ENCODE data around the gene HAAO. TPM values are rescaled to one million over a fixed set of nuclear protein-coding genes. Genes with fewer than 3 reads are reported as not detected.

HAAO gene
- total and polyA plus RNA-seq, 2 of the 8 experiments (the other 6 are each of a cell fraction or from before 2014, with no cell fraction given): 2.5 to 7.0 TPM

DNA sequence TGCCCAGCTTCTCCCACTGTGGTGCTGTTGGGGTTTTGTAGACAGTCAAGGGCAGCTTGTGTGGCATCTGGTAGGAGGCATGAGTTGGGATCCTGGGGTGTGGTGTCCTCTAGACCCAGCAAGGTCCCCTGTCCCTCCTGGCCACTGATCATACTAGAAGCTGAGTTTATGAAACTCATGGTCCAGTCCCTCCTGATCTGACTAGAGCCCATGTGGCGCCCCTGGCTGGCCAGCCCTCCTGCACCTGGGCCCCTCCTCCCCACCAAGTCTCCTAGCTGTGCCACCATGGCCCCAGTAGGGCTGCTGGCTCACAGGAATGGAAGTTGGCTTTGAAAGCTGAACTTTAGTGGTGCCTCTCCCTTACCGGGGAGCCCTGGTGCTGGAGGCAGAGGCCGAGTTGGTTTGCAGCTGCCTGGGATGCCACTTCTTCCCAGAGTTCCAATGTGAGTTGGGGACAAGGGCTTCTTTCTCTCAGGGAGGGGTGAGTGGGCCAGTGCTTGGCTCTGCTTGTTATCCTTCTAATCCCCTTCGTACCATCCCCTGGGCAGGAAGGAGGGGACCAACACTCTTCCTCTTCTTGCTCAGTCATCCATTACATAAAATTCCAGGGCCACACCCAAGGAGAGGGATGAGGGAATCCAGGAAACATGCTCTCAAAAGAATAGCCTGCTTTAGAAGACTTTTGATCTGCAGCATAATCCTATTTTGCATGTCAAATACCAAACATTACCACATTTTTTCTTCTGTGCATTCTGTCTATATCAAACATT lies 37.5 kb upstream of the HAAO start (continued):
- no peak for TF ChIP-seq TAF7 (optimal IDR thresholded peaks at IDR 0.05; ENCODE audit: borderline replicate concordance, low read depth, low read length)
- no peak for TF ChIP-seq CHD2 (IDR thresholded peaks at IDR 0.05; ENCODE audit: low read length)
- TF ChIP-seq NANOG (IDR thresholded peaks at IDR 0.05; ENCODE audit: insufficient read depth, low read depth, low read length, poor library complexity, severe bottlenecking): no peak
- TF ChIP-seq TAF1 (IDR thresholded peaks at IDR 0.05; ENCODE audit: low read depth, low read length): no peak
- TF ChIP-seq RNF2 (IDR thresholded peaks at IDR 0.05; ENCODE audit: borderline replicate concordance, low read depth, low read length, missing control alignments, poor library complexity, severe bottlenecking): no peak
- TF ChIP-seq NRF1 (IDR thresholded peaks at IDR 0.05; ENCODE audit: low read depth, low read length): no peak
- TF ChIP-seq SIRT6 (IDR thresholded peaks at IDR 0.05; ENCODE audit: low read length): no peak
- no peak for TF ChIP-seq RAD21 (IDR thresholded peaks at IDR 0.05 in 1 of 2, conservative IDR thresholded peaks at IDR 0.05 in 1 of 2; ENCODE audit: low read depth in 2 of 2, low read length in 2 of 2)
- no peak for TF ChIP-seq POLR2AphosphoS5 (IDR thresholded peaks at IDR 0.05; ENCODE audit: low read depth, low read length)

Data from H1 (cell line).